ENCODE results near the gene AMH. TPM values are rescaled to one million over a fixed set of nuclear protein-coding genes. Genes with fewer than 3 reads are reported as not detected.

Gene AMH
- polyA plus RNA-seq, 6 donors from 2014 or later: not detected

Other genes with a start within 250 kb of the AMH start
- gene BTBD2, start 233.6 kb upstream of the AMH start, polyA plus RNA-seq (ENCODE audit: low read depth in 6 of 6): 1 to 10 TPM; 1.7 to 9.2 (median 4.8) TPM
- gene MKNK2, start 198.1 kb upstream of the AMH start, polyA plus RNA-seq (ENCODE audit: low read depth in 6 of 6): 100 to 1,000 TPM in 1 of 6 donors, 10 to 100 TPM in 5; 51.1 to 102 (median 57.1) TPM
- gene MOB3A, start 153.0 kb upstream of the AMH start, polyA plus RNA-seq (ENCODE audit: low read depth in 6 of 6): 100 to 1,000 TPM in 1 of 6 donors, 10 to 100 TPM in 5; 52.2 to 106 (median 75.1) TPM
- gene IZUMO4, start 152.4 kb upstream of the AMH start, polyA plus RNA-seq (ENCODE audit: low read depth in 6 of 6): 1 to 10 TPM in 1 of 6 donors, under 1 TPM in 5; 0.48 to 1.2 (median 0.85) TPM
- gene AP3D1, start 97.8 kb upstream of the AMH start, polyA plus RNA-seq (ENCODE audit: low read depth in 6 of 6): 10 to 100 TPM in 5 of 6 donors, 1 to 10 TPM in 1; 6.7 to 36.3 (median 15.5) TPM
- 1 to 10 TPM in 1 of 6 donors, under 1 TPM in 5; 0.11 to 2.4 (median 0.70) TPM for gene DOT1L, start 85.4 kb upstream of the AMH start, polyA plus RNA-seq (ENCODE audit: low read depth in 6 of 6)
- 100 to 1,000 TPM in 5 of 6 donors, 10 to 100 TPM in 1; 98.9 to 148 (median 126) TPM for gene PLEKHJ1, start 13.0 kb upstream of the AMH start, polyA plus RNA-seq (ENCODE audit: low read depth in 6 of 6)
- 10 to 100 TPM; 13.1 to 37.2 (median 20.3) TPM for gene SF3A2, start 12.5 kb upstream of the AMH start, polyA plus RNA-seq (ENCODE audit: low read depth in 6 of 6)
- under 1 TPM in 3 of 6 donors, not detected in 3; 0.41 to 0.87 (median 0.53) TPM for gene JSRP1, start 7.1 kb downstream of the AMH start, polyA plus RNA-seq (ENCODE audit: low read depth in 6 of 6)
- 1 to 10 TPM in 1 of 6 donors, under 1 TPM in 4, not detected in 1; 0.30 to 1.0 (median 0.49) TPM for gene PEAK3, start 32.9 kb downstream of the AMH start, polyA plus RNA-seq (ENCODE audit: low read depth in 6 of 6)
- gene LINGO3, start 58.8 kb downstream of the AMH start, polyA plus RNA-seq (ENCODE audit: low read depth in 6 of 6): 10 to 100 TPM in 5 of 6 donors, 1 to 10 TPM in 1; 6.4 to 45.0 (median 15.4) TPM
- 100 to 1,000 TPM; 275 to 337 (median 314) TPM for gene LSM7, start 79.3 kb downstream of the AMH start, polyA plus RNA-seq (ENCODE audit: low read depth in 6 of 6)
- 10 to 100 TPM; 13.0 to 38.0 (median 18.7) TPM for gene SPPL2B, start 79.4 kb downstream of the AMH start, polyA plus RNA-seq (ENCODE audit: low read depth in 6 of 6)
- not detected for gene TMPRSS9, start 110.9 kb downstream of the AMH start, polyA plus RNA-seq (ENCODE audit: low read depth in 6 of 6)
- 10 to 100 TPM; 50.0 to 99.3 (median 70.8) TPM for gene TIMM13, start 178.3 kb downstream of the AMH start, polyA plus RNA-seq (ENCODE audit: low read depth in 6 of 6)
- gene LMNB2, start 207.6 kb downstream of the AMH start, polyA plus RNA-seq (ENCODE audit: low read depth in 6 of 6): 1 to 10 TPM; 3.2 to 5.4 (median 4.5) TPM
- 100 to 1,000 TPM in 3 of 6 donors, 10 to 100 TPM in 3; 40.2 to 177 (median 125) TPM for gene GADD45B, start 226.8 kb downstream of the AMH start, polyA plus RNA-seq (ENCODE audit: low read depth in 6 of 6)

Measured in naive B cell (primary cell).